Prostate gland (tissue), 2 donors: ENCODE data around the gene TLR5. TPM values are rescaled to one million over a fixed set of nuclear protein-coding genes. Genes with fewer than 3 reads are reported as not detected.

Source experiments
- DNase-seq: peaks from one replicate; pipeline ENCODE4 v3.0.0-alpha.2; 2019; ENCODE audit warnings: low spot score
- H3K27ac ChIP-seq, 2 donors: fragments of 200-600 bp; sonication (generic); 2 replicates each; pipeline ENCODE4 v1.5.1; 2017 to 2019
- H3K27me3 ChIP-seq: fragments of 200-600 bp; sonication (generic); replicated peaks from 2 replicates; pipeline ENCODE4 v1.5.1; 2019; ENCODE audit not compliant: insufficient read depth
- H3K36me3 ChIP-seq, 2 donors: fragments of 200-600 bp; sonication (generic); 1 replicate in 1 of 2; 2 replicates in 1 of 2; pipeline versions ENCODE4 v1.5.1 to v1.8.1; 2017 to 2019
- H3K4me1 ChIP-seq: fragments of 200-600 bp; sonication (generic); replicated peaks from 2 replicates; pipeline ENCODE4 v1.5.1; 2019
- H3K4me3 ChIP-seq, 2 donors: fragments of 200-600 bp; sonication (generic); 2 replicates each; pipeline ENCODE4 v1.5.1; 2017 to 2019
- H3K9me3 ChIP-seq: fragments of 200-600 bp; sonication (generic); 2 replicates; pipeline ENCODE4 v1.5.1; 2017
- POLR2A ChIP-seq: fragments of 450-650 bp; IDR thresholded peaks from one replicate; pipeline ENCODE4 v1.6.1; 2016; ENCODE audit warnings: antibody characterized with exemption, mild to moderate bottlenecking
- POLR2AphosphoS5 ChIP-seq: sonication (generic); formaldehyde crosslinking; IDR thresholded peaks from one replicate; pipeline ENCODE4 v1.6.1; 2017; ENCODE audit warnings: antibody characterized with exemption
- WGBS: methylation state at CpG from one replicate; pipeline ENCODE4 v1.1.5; 2018; 5-methylcytosine and 5-hydroxymethylcytosine counted together
- intact Hi-C: fragments of 100-400 bp; cut with DNase I; formaldehyde crosslinking; loops from one replicate; pipeline ENCODE4 v1.14.2; 2022
- total RNA-seq, 2 donors: library from RNA; depleted of rRNA; stranded (reverse); fragments of >200 nt; gene quantifications; one replicate each; pipeline ENCODE4 v1.1.0, GENCODE V29; 2016
- TF ChIP-seq, protein P1 (sequence below), 4 experiments: fragments of 200-600 bp in 2 of 4; fragments of 450-650 bp in 2 of 4; sonication (generic) in 2 of 4; IDR thresholded peaks; 1 replicate in 3 of 4; 2 replicates in 1 of 4; pipeline ENCODE4 v1.5.1; 2016 to 2019; ENCODE audit warnings: antibody characterized with exemption in 4 of 4, mild to moderate bottlenecking in 2 of 4, moderate library complexity in 2 of 4

TLR5 gene
- total RNA-seq, 2 donors from 2014 or later = 7.4 to 14.2 TPM

DNA sequence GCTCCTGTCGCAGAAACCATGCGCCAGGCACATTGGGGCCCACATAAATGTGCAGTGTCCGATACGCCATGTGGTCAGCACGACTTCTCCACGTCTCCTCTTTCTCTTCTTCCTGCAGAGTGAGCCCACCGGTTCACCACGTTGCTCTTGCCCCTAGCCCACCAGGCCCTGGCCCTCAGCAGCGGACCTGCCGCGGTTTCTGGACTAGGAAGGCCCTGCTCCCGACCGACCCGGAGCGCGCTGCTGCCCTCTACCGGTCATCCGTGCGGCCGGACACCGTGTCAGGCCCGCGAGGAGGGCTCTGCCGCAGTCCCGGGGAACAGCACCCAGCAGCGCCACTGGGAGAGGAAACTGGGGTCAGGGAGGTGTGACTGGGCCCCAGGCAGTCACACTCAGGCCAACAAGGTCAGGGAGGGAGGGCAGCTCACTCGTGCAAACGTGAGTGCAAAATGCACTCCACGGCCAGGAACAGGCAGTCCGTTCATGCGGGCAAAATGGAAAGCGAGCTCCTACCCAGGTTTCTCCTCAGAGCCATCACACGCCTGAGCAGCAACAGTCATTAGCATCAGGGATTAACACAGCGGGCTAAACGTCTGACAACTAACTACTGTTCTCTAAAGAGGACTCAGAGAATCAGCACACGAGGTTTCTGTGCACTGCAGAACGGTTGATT, 13.7 kb downstream of the TLR5 start:
- no peaks in the 10 kb centered on the region for H3K27me3 ChIP-seq
- H3K9me3 ChIP-seq = no peaks in the 10 kb centered on the region
- H3K4me1 ChIP-seq = no peaks in the 10 kb centered on the region
- intact Hi-C loops = no loop called here
- H3K36me3 ChIP-seq = no peaks in the 10 kb centered on the region
- 29% methylated on average over 37 of the region's 37 CpGs for WGBS
- peak; percentile 33 for DNase-seq
- no peak for TF ChIP-seq POLR2AphosphoS5
- TF ChIP-seq, protein P1, sequence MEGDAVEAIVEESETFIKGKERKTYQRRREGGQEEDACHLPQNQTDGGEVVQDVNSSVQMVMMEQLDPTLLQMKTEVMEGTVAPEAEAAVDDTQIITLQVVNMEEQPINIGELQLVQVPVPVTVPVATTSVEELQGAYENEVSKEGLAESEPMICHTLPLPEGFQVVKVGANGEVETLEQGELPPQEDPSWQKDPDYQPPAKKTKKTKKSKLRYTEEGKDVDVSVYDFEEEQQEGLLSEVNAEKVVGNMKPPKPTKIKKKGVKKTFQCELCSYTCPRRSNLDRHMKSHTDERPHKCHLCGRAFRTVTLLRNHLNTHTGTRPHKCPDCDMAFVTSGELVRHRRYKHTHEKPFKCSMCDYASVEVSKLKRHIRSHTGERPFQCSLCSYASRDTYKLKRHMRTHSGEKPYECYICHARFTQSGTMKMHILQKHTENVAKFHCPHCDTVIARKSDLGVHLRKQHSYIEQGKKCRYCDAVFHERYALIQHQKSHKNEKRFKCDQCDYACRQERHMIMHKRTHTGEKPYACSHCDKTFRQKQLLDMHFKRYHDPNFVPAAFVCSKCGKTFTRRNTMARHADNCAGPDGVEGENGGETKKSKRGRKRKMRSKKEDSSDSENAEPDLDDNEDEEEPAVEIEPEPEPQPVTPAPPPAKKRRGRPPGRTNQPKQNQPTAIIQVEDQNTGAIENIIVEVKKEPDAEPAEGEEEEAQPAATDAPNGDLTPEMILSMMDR (IDR thresholded peaks at IDR 0.05) = peak; percentile 24 to 67 (median 50)
- TF ChIP-seq POLR2A = no peak
- H3K4me3 ChIP-seq = no peak overlapping the region
- H3K27ac ChIP-seq = no peak overlapping the region

DNA sequence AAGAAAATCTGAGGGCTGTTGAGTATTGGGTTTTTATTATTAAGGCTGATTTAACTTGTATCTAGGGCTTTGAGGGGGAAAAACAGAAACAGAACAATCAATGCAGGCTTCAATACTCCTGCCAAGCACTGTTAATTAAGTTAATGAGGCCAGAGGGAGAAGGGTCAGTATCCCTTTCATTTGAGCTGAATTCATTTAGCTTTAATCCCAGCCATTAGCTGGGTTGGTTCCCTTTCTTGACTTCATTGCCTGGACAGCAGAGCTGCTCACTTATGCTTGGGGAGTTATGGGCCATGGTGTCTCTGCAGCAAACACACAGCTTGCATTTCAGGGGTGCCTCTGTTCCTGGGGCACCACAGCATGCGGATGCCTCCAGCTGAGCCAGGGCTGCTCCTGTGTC, 16.3 kb downstream of the TLR5 start:
- Histone ChIP-seq H3K9me3 (no peaks in the 10 kb centered on the region), H3K27me3 (no peaks in the 10 kb centered on the region), H3K27ac (no peak overlapping the region), H3K4me1 (no peaks in the 10 kb centered on the region), H3K36me3 (no peaks in the 10 kb centered on the region), H3K4me3 (no peak overlapping the region)
- intact Hi-C loops = no loop called here
- no peak for DNase-seq
- WGBS = 100% methylated on average over 1 of the region's 1 CpG
- TF ChIP-seq, protein P1 (IDR thresholded peaks at IDR 0.05) = no peak
- TF ChIP-seq POLR2AphosphoS5 = no peak
- TF ChIP-seq POLR2A = no peak

DNA sequence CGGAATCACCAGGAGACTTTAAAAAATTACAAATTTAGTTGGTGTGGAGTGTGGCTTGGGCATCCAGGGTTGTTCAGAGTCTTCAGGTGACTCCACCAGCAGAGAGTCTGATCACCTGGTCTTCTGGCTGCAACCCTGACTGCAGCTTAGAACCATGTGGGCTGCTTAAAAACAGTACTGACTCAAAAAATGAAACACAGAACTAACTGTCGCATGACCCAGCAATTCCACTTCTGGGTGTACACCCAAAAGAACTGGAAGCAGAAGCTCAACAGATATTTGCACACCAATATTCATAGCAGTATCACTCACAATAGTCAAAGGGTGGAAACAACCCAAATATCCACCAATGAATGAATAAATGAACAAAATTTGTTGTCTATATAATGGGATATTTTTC, 17.3 kb downstream of the TLR5 start:
- intact Hi-C loops = no loop called here
- TF ChIP-seq POLR2A (no peak), POLR2AphosphoS5 (no peak)
- TF ChIP-seq, protein P1 (IDR thresholded peaks at IDR 0.05) = no peak

DNA sequence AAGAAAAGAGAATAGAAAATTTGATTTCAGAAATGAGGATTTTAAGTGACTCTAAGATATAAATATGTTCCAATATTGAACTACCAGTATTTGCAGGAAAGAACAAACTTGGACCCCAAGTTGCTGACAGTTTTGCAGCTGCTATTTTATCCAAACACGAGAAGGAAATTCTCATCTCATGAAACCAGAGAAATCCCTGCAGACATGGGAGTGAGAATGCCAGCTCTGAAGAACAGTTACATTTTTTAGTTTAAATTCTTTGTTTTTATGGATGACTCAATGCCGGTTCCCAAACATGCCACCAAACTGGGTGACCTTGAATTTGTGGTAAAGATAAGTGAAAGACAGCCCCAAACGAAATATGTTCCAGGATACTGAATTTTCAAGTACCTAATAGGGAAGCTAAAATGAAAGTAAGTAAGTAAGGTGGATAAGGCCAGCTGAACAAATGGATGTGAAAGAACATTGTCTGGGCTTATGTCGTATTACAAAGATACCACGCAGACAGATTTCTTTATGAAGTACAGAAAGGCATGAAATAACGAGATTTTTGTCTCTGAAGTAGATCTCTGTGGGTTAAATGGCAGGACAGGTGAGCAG, 19.9 kb downstream of the TLR5 start:
- intact Hi-C loops = loop anchor here (5.0 kb wide), 3 partner anchors 41 to 386 kb away; partner anchors contain the start of gene FAM177B
- H3K27me3 ChIP-seq = no peaks in the 10 kb centered on the region
- no peak for DNase-seq
- H3K4me3 ChIP-seq = no peak overlapping the region
- H3K9me3 ChIP-seq = no peaks in the 10 kb centered on the region
- no peaks in the 10 kb centered on the region for H3K4me1 ChIP-seq
- WGBS = 36% methylated on average over 6 of the region's 6 CpGs
- TF ChIP-seq POLR2AphosphoS5 = no peak
- TF ChIP-seq, protein P1 (IDR thresholded peaks at IDR 0.05) = no peak
- TF ChIP-seq POLR2A = no peak
- no peak overlapping the region for H3K27ac ChIP-seq
- H3K36me3 ChIP-seq = no peaks in the 10 kb centered on the region

More for the DNA sequence above, 17.3 kb downstream of the TLR5 start:
- Histone ChIP-seq H3K36me3 (no peaks in the 10 kb centered on the region), H3K9me3 (no peaks in the 10 kb centered on the region), H3K27me3 (no peaks in the 10 kb centered on the region), H3K4me1 (no peaks in the 10 kb centered on the region), H3K4me3 (no peak overlapping the region), H3K27ac (no peak overlapping the region)
- DNase-seq = no peak
- WGBS = 81% methylated on average over 2 of the region's 2 CpGs

DNA sequence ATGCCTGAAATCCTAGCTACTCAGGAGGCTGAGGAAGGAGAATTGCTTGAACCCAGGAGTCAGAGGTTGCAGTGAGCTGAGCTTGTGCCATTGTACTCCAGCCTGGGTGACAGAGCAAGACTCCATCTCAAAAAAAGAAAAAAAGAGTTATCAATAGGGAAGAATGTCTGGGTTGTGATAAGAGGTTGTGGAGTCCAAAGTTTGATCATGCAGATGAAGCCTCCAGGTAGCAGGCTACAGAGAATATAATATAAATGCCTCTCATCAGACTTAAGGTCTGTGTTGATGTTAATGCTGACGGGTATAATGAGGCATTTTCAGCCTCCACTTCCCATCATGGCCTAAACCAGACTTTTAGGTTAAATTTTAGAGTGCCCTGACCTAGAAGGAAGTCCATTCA, 24.6 kb downstream of the TLR5 start:
- DNase-seq = no peak
- WGBS = 100% methylated on average over 1 of the region's 1 CpG
- TF ChIP-seq POLR2AphosphoS5 (no peak), POLR2A (no peak)
- TF ChIP-seq, protein P1 (IDR thresholded peaks at IDR 0.05) = no peak
- no peak overlapping the region for H3K27ac ChIP-seq
- no peaks in the 10 kb centered on the region for H3K27me3 ChIP-seq
- no peaks in the 10 kb centered on the region for H3K4me1 ChIP-seq
- no peaks in the 10 kb centered on the region for H3K36me3 ChIP-seq
- no peaks in the 10 kb centered on the region for H3K9me3 ChIP-seq
- no peak overlapping the region for H3K4me3 ChIP-seq
- intact Hi-C loops = no loop called here
